ENCODE measurements around the gene RCBTB2. TPM values are rescaled to one million over a fixed set of nuclear protein-coding genes. Genes with fewer than 3 reads are reported as not detected.

RCBTB2 gene
- total and polyA plus RNA-seq, 9 of the 15 experiments (the other 6 are each of a cell fraction or from before 2014, with no cell fraction given), result 0.91 to 3.3 (median 1.5) TPM

DNA sequence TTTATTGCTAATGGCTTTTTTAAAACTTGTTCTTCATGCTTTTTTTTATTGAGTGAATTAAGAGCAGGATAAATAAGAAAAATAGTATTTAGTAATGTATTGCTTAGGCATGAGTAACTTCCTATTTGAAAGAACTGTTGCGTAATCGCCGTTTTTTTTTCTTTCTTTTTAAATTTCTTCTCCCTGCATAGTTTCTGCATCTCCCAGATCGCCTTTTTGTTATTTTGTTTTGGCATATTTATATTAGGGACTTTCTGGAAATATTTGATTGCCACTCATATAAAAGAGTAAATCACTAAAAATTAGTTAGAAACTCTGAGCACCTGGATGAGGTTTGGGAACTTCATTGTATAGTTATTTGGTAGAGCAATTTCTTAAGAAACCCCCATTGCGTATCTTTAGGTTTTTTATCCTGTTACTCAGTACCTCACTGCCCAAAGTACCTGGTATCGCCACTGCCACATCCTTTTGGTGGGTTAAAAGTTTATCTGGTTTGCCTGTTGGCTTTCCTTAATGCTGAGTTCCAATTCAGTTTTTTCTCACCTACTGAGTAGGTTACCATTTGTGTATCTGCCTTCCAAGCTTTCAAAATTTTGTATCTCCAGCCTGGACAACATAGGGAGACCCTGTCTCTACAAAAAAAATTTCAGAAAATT lies 83.8 kb downstream of the RCBTB2 start:
- Histone ChIP-seq H3K4me2 (ENCODE audit: insufficient read depth, low read length) (no peak overlapping the region), H3K79me2 (ENCODE audit: control insufficient read depth, insufficient read depth, low read length) (no peaks in the 10 kb centered on the region), H2AFZ (ENCODE audit: low read depth, low read length) (no peak overlapping the region), H3K4me1 (replicated peaks in 1 of 2; ENCODE audit: control insufficient read depth in 2 of 2, insufficient read depth in 2 of 2, low read length in 2 of 2) (no peaks in the 10 kb centered on the region), H4K20me1 (replicated peaks; ENCODE audit: control insufficient read depth, insufficient read depth, low read length) (no peaks in the 10 kb centered on the region), H3K27me3 (ENCODE audit: control insufficient read depth in 2 of 2, insufficient read depth in 2 of 2, low read length in 2 of 2) (no peaks in the 10 kb centered on the region), H3K4me3 (no peak overlapping the region), H3K9me1 (ENCODE audit: control insufficient read depth, insufficient read depth, low read length) (no peaks in the 10 kb centered on the region), H3K9ac (ENCODE audit: insufficient read depth in 1 of 2, low read depth in 2 of 2, low read length in 2 of 2) (no peak overlapping the region), H3K36me3 (ENCODE audit: control insufficient read depth, insufficient read depth, low read length) (no peaks in the 10 kb centered on the region), H3K9me3 (replicated peaks; ENCODE audit: control insufficient read depth, insufficient read depth, low read depth, low read length) (no peaks in the 10 kb centered on the region), H3K27ac (ENCODE audit: extremely low read depth, low read depth, low read length) (no peak overlapping the region)
- FAIRE-seq (no peak), ATAC-seq (no peak), DNase-seq (ENCODE audit: extremely low read depth in 1 of 4, low spot score in 3 of 4) (no peak)
- CTCF ChIA-PET (ENCODE audit: low intra/inter-chr PET ratio), result no interaction called here
- BruUV-seq (replicated peaks), result no TSS peak
- POLR2A ChIA-PET, result no interaction called here
- no peak for TF ChIP-seq CEBPG (CRISPR knock-in tag; IDR thresholded peaks at IDR 0.05)
- TF ChIP-seq CEBPG (tag; conservative IDR thresholded peaks at IDR 0.05 in 1 of 2, IDR thresholded peaks at IDR 0.05 in 1 of 2), result peak; percentile 50 to 95
- TF ChIP-seq CEBPB (tag; IDR thresholded peaks at IDR 0.05), result peak; percentile 91
- TF ChIP-seq SMARCC2 (IDR thresholded peaks at IDR 0.05; ENCODE audit: low read depth), result no peak
- intact Hi-C loops (cut with micrococcal nuclease), result no loop called here
- WGBS (ENCODE audit: insufficient coverage, low coverage, missing lambda C conversion rate), result 65% methylated on average over 6 of the region's 6 CpGs
- in situ Hi-C loops (cut with MboI), result no loop called here

DNA sequence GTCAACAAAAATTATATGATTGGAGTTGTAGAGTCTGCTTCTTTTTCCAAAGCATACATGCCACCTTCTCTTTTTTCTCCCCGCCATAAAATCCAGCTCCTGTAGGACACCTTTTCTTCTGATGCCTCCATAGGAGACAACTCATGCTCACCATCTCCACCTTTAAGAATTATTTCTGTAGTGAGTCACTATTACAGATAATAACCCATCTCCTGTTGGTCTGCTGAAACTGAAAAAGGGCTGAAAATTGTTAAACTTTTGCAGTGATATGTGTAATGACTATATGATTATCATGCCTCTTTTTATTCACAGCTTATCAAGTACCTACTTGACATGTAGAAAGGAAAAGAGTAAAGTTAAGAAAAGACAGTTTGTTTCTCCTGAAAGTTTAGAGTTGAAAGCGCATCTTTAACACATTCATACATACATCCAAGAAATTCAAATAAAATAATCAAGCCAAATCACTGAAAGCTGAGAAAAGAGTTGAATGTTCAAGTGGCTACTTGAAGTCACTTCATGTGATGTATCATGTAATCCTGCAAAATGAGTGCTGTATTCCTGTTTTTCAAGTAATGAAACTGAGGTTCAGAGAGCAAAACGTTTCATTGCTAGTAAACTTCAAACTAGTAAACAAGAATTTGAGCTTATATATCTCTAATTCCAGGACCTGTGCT lies 84.5 kb downstream of the RCBTB2 start:
- intact Hi-C loops (cut with micrococcal nuclease), result no loop called here
- Histone ChIP-seq H3K27me3 (ENCODE audit: control insufficient read depth in 2 of 2, insufficient read depth in 2 of 2, low read length in 2 of 2) (no peaks in the 10 kb centered on the region), H3K79me2 (ENCODE audit: control insufficient read depth, insufficient read depth, low read length) (no peaks in the 10 kb centered on the region), H2AFZ (ENCODE audit: low read depth, low read length) (no peak overlapping the region), H3K9me1 (ENCODE audit: control insufficient read depth, insufficient read depth, low read length) (no peaks in the 10 kb centered on the region), H3K4me3 (no peak overlapping the region), H3K27ac (ENCODE audit: extremely low read depth, low read depth, low read length) (no peak overlapping the region), H3K4me2 (ENCODE audit: insufficient read depth, low read length) (no peak overlapping the region), H3K9ac (ENCODE audit: insufficient read depth in 1 of 2, low read depth in 2 of 2, low read length in 2 of 2) (no peak overlapping the region), H3K4me1 (replicated peaks in 1 of 2; ENCODE audit: control insufficient read depth in 2 of 2, insufficient read depth in 2 of 2, low read length in 2 of 2) (no peaks in the 10 kb centered on the region), H3K9me3 (replicated peaks; ENCODE audit: control insufficient read depth, insufficient read depth, low read depth, low read length) (no peaks in the 10 kb centered on the region), H3K36me3 (ENCODE audit: control insufficient read depth, insufficient read depth, low read length) (no peaks in the 10 kb centered on the region), H4K20me1 (replicated peaks; ENCODE audit: control insufficient read depth, insufficient read depth, low read length) (no peaks in the 10 kb centered on the region)
- 26% methylated on average over 2 of the region's 3 CpGs for WGBS (ENCODE audit: insufficient coverage, low coverage, missing lambda C conversion rate)
- no TSS peak for BruUV-seq (replicated peaks)
- FAIRE-seq, result no peak
- CTCF ChIA-PET (ENCODE audit: low intra/inter-chr PET ratio), result no interaction called here
- no peak for DNase-seq (ENCODE audit: extremely low read depth in 1 of 4, low spot score in 3 of 4)
- TF ChIP-seq ZFPM2 (CRISPR knock-in tag; IDR thresholded peaks at IDR 0.05), result no peak
- TF ChIP-seq, protein P1, sequence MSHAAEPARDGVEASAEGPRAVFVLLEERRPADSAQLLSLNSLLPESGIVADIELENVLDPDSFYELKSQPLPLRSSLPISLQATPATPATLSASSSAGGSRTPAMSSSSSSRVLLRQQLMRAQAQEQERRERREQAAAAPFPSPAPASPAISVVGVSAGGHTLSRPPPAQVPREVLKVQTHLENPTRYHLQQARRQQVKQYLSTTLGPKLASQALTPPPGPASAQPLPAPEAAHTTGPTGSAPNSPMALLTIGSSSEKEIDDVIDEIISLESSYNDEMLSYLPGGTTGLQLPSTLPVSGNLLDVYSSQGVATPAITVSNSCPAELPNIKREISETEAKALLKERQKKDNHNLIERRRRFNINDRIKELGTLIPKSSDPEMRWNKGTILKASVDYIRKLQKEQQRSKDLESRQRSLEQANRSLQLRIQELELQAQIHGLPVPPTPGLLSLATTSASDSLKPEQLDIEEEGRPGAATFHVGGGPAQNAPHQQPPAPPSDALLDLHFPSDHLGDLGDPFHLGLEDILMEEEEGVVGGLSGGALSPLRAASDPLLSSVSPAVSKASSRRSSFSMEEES (CRISPR knock-in tag; IDR thresholded peaks at IDR 0.05), result no peak
- TF ChIP-seq OTX1 (CRISPR knock-in tag; IDR thresholded peaks at IDR 0.05), result no peak
- TF ChIP-seq, protein P2, sequence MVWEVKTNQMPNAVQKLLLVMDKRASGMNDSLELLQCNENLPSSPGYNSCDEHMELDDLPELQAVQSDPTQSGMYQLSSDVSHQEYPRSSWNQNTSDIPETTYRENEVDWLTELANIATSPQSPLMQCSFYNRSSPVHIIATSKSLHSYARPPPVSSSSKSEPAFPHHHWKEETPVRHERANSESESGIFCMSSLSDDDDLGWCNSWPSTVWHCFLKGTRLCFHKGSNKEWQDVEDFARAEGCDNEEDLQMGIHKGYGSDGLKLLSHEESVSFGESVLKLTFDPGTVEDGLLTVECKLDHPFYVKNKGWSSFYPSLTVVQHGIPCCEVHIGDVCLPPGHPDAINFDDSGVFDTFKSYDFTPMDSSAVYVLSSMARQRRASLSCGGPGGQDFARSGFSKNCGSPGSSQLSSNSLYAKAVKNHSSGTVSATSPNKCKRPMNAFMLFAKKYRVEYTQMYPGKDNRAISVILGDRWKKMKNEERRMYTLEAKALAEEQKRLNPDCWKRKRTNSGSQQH (CRISPR knock-in tag; IDR thresholded peaks at IDR 0.05), result no peak
- TF ChIP-seq PTBP1 (IDR thresholded peaks at IDR 0.05; ENCODE audit: low read depth, low read length), result no peak
- in situ Hi-C loops (cut with MboI), result no loop called here
- POLR2A ChIA-PET, result no interaction called here
- ATAC-seq, result no peak
